ENCODE data around the gene HJV.

HJV gene

GRCh38 chr1:145993618-145994390, 27.7 kb downstream of the HJV start:
- Histone ChIP-seq H3K9ac (no peak overlapping the region), H2AFZ (ENCODE audit: low read depth) (no peak overlapping the region), H3K27me3 (ENCODE audit: insufficient read depth, low read depth) (no peaks in the 10 kb centered on the region), H3K27ac (no peak overlapping the region), H3K36me3 (ENCODE audit: insufficient read depth) (no peaks in the 10 kb centered on the region), H4K20me1 (ENCODE audit: insufficient read depth) (no peaks in the 10 kb centered on the region), H3K4me3 (IDR thresholded peaks at IDR 0.05; ENCODE audit: insufficient read depth, low read depth, low read length) (no peak overlapping the region), H3K4me1 (ENCODE audit: low read depth, poor library complexity, severe bottlenecking) (peaks cover 30% of the 10 kb centered on the region), H3K79me2 (ENCODE audit: insufficient read depth, low read depth) (no peaks in the 10 kb centered on the region), H3K4me2 (no peak overlapping the region)
- no peak for TF ChIP-seq CTCF (conservative IDR thresholded peaks at IDR 0.05; ENCODE audit: low read depth, low read length)

GRCh38 chr1:145992958-145993617, 28.4 kb downstream of the HJV start:
- H4K20me1 ChIP-seq (ENCODE audit: insufficient read depth): no peaks in the 10 kb centered on the region
- H3K4me3 ChIP-seq (IDR thresholded peaks at IDR 0.05; ENCODE audit: insufficient read depth, low read depth, low read length): no peak overlapping the region
- H3K4me1 ChIP-seq (ENCODE audit: low read depth, poor library complexity, severe bottlenecking): peaks cover 25% of the 10 kb centered on the region
- no peak overlapping the region for H3K9ac ChIP-seq
- H3K36me3 ChIP-seq (ENCODE audit: insufficient read depth): no peaks in the 10 kb centered on the region
- H3K4me2 ChIP-seq: no peak overlapping the region
- no peaks in the 10 kb centered on the region for H3K27me3 ChIP-seq (ENCODE audit: insufficient read depth, low read depth)
- H3K79me2 ChIP-seq (ENCODE audit: insufficient read depth, low read depth): no peaks in the 10 kb centered on the region
- no peak overlapping the region for H3K27ac ChIP-seq
- no peak overlapping the region for H2AFZ ChIP-seq (ENCODE audit: low read depth)
- TF ChIP-seq CTCF (conservative IDR thresholded peaks at IDR 0.05; ENCODE audit: low read depth, low read length): no peak

GRCh38 chr1:145992502-145992936, 29.0 kb downstream of the HJV start:
- Histone ChIP-seq H2AFZ (ENCODE audit: low read depth) (no peak overlapping the region), H3K4me1 (ENCODE audit: low read depth, poor library complexity, severe bottlenecking) (peaks cover 21% of the 10 kb centered on the region), H3K4me2 (no peak overlapping the region), H3K27me3 (ENCODE audit: insufficient read depth, low read depth) (no peaks in the 10 kb centered on the region), H3K79me2 (ENCODE audit: insufficient read depth, low read depth) (no peaks in the 10 kb centered on the region), H3K36me3 (ENCODE audit: insufficient read depth) (no peaks in the 10 kb centered on the region), H3K9ac (no peak overlapping the region), H4K20me1 (ENCODE audit: insufficient read depth) (no peaks in the 10 kb centered on the region), H3K4me3 (IDR thresholded peaks at IDR 0.05; ENCODE audit: insufficient read depth, low read depth, low read length) (no peak overlapping the region), H3K27ac (no peak overlapping the region)
- TF ChIP-seq CTCF (conservative IDR thresholded peaks at IDR 0.05; ENCODE audit: low read depth, low read length): no peak

GRCh38 chr1:145991735-145992412, 29.7 kb downstream of the HJV start:
- no peaks in the 10 kb centered on the region for H3K79me2 ChIP-seq (ENCODE audit: insufficient read depth, low read depth)

More at GRCh38 chr1:145991735-145992412, 29.7 kb downstream of the HJV start:
- H3K4me3 ChIP-seq (IDR thresholded peaks at IDR 0.05; ENCODE audit: insufficient read depth, low read depth, low read length): no peak overlapping the region
- H4K20me1 ChIP-seq (ENCODE audit: insufficient read depth): no peaks in the 10 kb centered on the region
- H2AFZ ChIP-seq (ENCODE audit: low read depth): no peak overlapping the region
- H3K27me3 ChIP-seq (ENCODE audit: insufficient read depth, low read depth): no peaks in the 10 kb centered on the region
- no peak overlapping the region for H3K27ac ChIP-seq
- H3K4me2 ChIP-seq: no peak overlapping the region
- peaks cover 14% of the 10 kb centered on the region for H3K4me1 ChIP-seq (ENCODE audit: low read depth, poor library complexity, severe bottlenecking)
- no peak for TF ChIP-seq CTCF (conservative IDR thresholded peaks at IDR 0.05; ENCODE audit: low read depth, low read length)
- no peak overlapping the region for H3K9ac ChIP-seq
- H3K36me3 ChIP-seq (ENCODE audit: insufficient read depth): no peaks in the 10 kb centered on the region

Measured in KMS-11 (cell line).